ENCODE results near the gene DISC1.
"Not testable (repeated sequence)": the region's sequence is repeated elsewhere in the genome, so short reads cannot be mapped to it uniquely, and the experiment has no call there.

The DISC1 gene

GRCh38 chr1:231872461-231872910 is 245.9 kb downstream of the DISC1 start:
- no peak for DNase-seq (ENCODE audit: low read depth in 2 of 3, low spot score in 1 of 3)

- no peak for DNase-seq (ENCODE audit: low read depth in 2 of 3, low spot score in 1 of 3)
These were observed 252.1 kb downstream of the DISC1 start for GRCh38 chr1:231878737-231879136.

- DNase-seq (ENCODE audit: low read depth in 2 of 3, low spot score in 1 of 3), result no peak
These were observed 252.7 kb downstream of the DISC1 start for GRCh38 chr1:231879296-231879695.

GRCh38 chr1:231882333-231882732 is 255.7 kb downstream of the DISC1 start:
- no peak for DNase-seq (ENCODE audit: low read depth in 2 of 3, low spot score in 1 of 3)

GRCh38 chr1:231882790-231883189 is 256.2 kb downstream of the DISC1 start:
- no peak for DNase-seq (ENCODE audit: low read depth in 2 of 3, low spot score in 1 of 3)

- DNase-seq (ENCODE audit: low read depth in 2 of 3, low spot score in 1 of 3), result no peak
These were observed 256.8 kb downstream of the DISC1 start for GRCh38 chr1:231883382-231883781.

- DNase-seq (ENCODE audit: low read depth in 2 of 3, low spot score in 1 of 3), result no peak
These were observed 258.7 kb downstream of the DISC1 start for GRCh38 chr1:231885209-231885854.

- no peak for DNase-seq (ENCODE audit: low read depth in 2 of 3, low spot score in 1 of 3)
These were observed 260.6 kb downstream of the DISC1 start for GRCh38 chr1:231887166-231887565.

- no peak for DNase-seq (ENCODE audit: low read depth in 2 of 3, low spot score in 1 of 3)
These were observed 261.3 kb downstream of the DISC1 start for GRCh38 chr1:231887866-231888265.

- no peak for DNase-seq (ENCODE audit: low read depth in 2 of 3, low spot score in 1 of 3)
These were observed 264.2 kb downstream of the DISC1 start for GRCh38 chr1:231890791-231891190.

- no peak for DNase-seq (ENCODE audit: low read depth in 2 of 3, low spot score in 1 of 3)
These were observed 267.0 kb downstream of the DISC1 start for GRCh38 chr1:231893400-231894102.

- DNase-seq (ENCODE audit: low read depth in 2 of 3, low spot score in 1 of 3), result no peak
These were observed 270.2 kb downstream of the DISC1 start for GRCh38 chr1:231896806-231897205.

- DNase-seq (ENCODE audit: low read depth in 2 of 3, low spot score in 1 of 3), result no peak
These were observed 272.5 kb downstream of the DISC1 start for GRCh38 chr1:231899046-231899445.

GRCh38 chr1:231899713-231900435 is 273.3 kb downstream of the DISC1 start:
- DNase-seq (ENCODE audit: low read depth in 2 of 3, low spot score in 1 of 3), result no peak

- no peak for DNase-seq (ENCODE audit: low read depth in 2 of 3, low spot score in 1 of 3)
These were observed 277.0 kb downstream of the DISC1 start for GRCh38 chr1:231903586-231904081.

GRCh38 chr1:231907310-231907709 is 280.7 kb downstream of the DISC1 start:
- DNase-seq (ENCODE audit: low read depth in 2 of 3, low spot score in 1 of 3), result not testable (repeated sequence)

- no peak for DNase-seq (ENCODE audit: low read depth in 2 of 3, low spot score in 1 of 3)
These were observed 286.9 kb downstream of the DISC1 start for GRCh38 chr1:231913493-231913892.

- DNase-seq (ENCODE audit: low read depth in 2 of 3, low spot score in 1 of 3), result no peak
These were observed 291.8 kb downstream of the DISC1 start for GRCh38 chr1:231918239-231919015.

GRCh38 chr1:231919239-231919885 is 292.8 kb downstream of the DISC1 start:
- no peak for DNase-seq (ENCODE audit: low read depth in 2 of 3, low spot score in 1 of 3)

- DNase-seq (ENCODE audit: low read depth in 2 of 3, low spot score in 1 of 3), result no peak
These were observed 293.3 kb downstream of the DISC1 start for GRCh38 chr1:231919886-231920285.
